HepG2 (cell line): Measurements from ENCODE around the gene CREB3.

Experiments
- ATF2 ChIP-seq: sonication (generic); formaldehyde crosslinking; IDR thresholded peaks from 2 replicates; pipeline ENCODE4 v1.4.0; 2020; ENCODE audit warnings: missing genetic modification reagents
- DNMT1 ChIP-seq: sonication (generic); formaldehyde crosslinking; IDR thresholded peaks from 2 replicates; pipeline ENCODE4 v1.5.1; 2020; ENCODE audit warnings: mild to moderate bottlenecking, missing genetic modification reagents
- GABPA ChIP-seq, 2 experiments: IDR thresholded peaks; 2 replicates each; pipeline ENCODE4 v1.6.1; 2011 to 2016; ENCODE audit warnings: low read depth in 2 of 2, low read length in 1 of 2, missing biosample characterization in 1 of 2, missing genetic modification characterization in 1 of 2
- GMEB2 ChIP-seq: IDR thresholded peaks from 2 replicates; pipeline ENCODE4 v1.6.1; 2016; ENCODE audit warnings: missing biosample characterization, missing genetic modification reagents, low read depth
- MAX ChIP-seq: IDR thresholded peaks from 2 replicates; pipeline ENCODE4 v1.6.1; 2012; ENCODE audit warnings: inconsistent platforms
- POLR2AphosphoS5 ChIP-seq: IDR thresholded peaks from 2 replicates; pipeline ENCODE4 v1.6.1; 2012; ENCODE audit warnings: low read depth, low read length
- RAD21 ChIP-seq: fragments of 450-650 bp; formaldehyde crosslinking; IDR thresholded peaks from 2 replicates; pipeline ENCODE4 v1.5.0; 2020; ENCODE audit warnings: mild to moderate bottlenecking
- ZBTB33 ChIP-seq: sonication (generic); formaldehyde crosslinking; IDR thresholded peaks from 2 replicates; pipeline ENCODE4 v1.4.0; 2020; ENCODE audit warnings: missing genetic modification reagents
- ZFP91 ChIP-seq: sonication (generic); formaldehyde crosslinking; IDR thresholded peaks from 2 replicates; pipeline ENCODE4 v1.9.0; 2022; ENCODE audit warnings: missing genetic modification reagents, mild to moderate bottlenecking, borderline replicate concordance
- ZNF841 ChIP-seq: sonication (generic); formaldehyde crosslinking; IDR thresholded peaks from 2 replicates; pipeline ENCODE4 v1.8.1; 2023; ENCODE audit warnings: missing genetic modification reagents, borderline replicate concordance

GRCh38 chr9:35763803-35764202 is 31.3 kb downstream of the CREB3 start:
- no peak for TF ChIP-seq GABPA (IDR thresholded peaks at IDR 0.05; ENCODE audit: low read depth, low read length)
- no peak for TF ChIP-seq GABPA (CRISPR knock-in tag; IDR thresholded peaks at IDR 0.05; ENCODE audit: low read depth)
- TF ChIP-seq ZFP91 (CRISPR knock-in tag), result no peak
- no peak for TF ChIP-seq ZBTB33 (CRISPR knock-in tag)
- no peak for TF ChIP-seq DNMT1 (CRISPR knock-in tag)
- TF ChIP-seq ZNF841, result no peak
- no peak for TF ChIP-seq RAD21 (CRISPR knock-in tag)
- TF ChIP-seq GMEB2 (CRISPR knock-in tag), result no peak
- no peak for TF ChIP-seq MAX
- TF ChIP-seq POLR2AphosphoS5, result no peak
- no peak for TF ChIP-seq ATF2 (CRISPR knock-in tag)
